Right atrium auricular region (tissue), 2 donors: ENCODE measurements around the gene PLEKHA7. TPM values are rescaled to one million over a fixed set of nuclear protein-coding genes. Genes with fewer than 3 reads are reported as not detected.
"Not testable (repeated sequence)": the region's sequence is repeated elsewhere in the genome, so short reads cannot be mapped to it uniquely, and the experiment has no call there.

Experiments
- DNase-seq: peaks from one replicate; pipeline ENCODE4 v3.0.0-alpha.2; 2019; ENCODE audit warnings: low spot score
- H3K27ac ChIP-seq, 2 donors: fragments of 200-600 bp; sonication (generic); 1 replicate in 1 of 2; 2 replicates in 1 of 2; pipeline ENCODE4 v1.5.1; 2016 to 2019
- H3K27me3 ChIP-seq, 2 donors: fragments of 200-600 bp; sonication (generic); one replicate each; pipeline versions ENCODE4 v1.5.1 to v1.6.0; 2017 to 2019
- H3K36me3 ChIP-seq: fragments of 200-600 bp; sonication (generic); one replicate; pipeline ENCODE4 v1.5.1; 2016
- H3K4me1 ChIP-seq, 2 donors: fragments of 200-600 bp; sonication (generic); one replicate each; pipeline versions ENCODE4 v1.5.1 to v1.6.0; 2017 to 2019
- H3K4me3 ChIP-seq, 2 donors: fragments of 200-600 bp; sonication (generic); 1 replicate in 1 of 2; 2 replicates in 1 of 2; pipeline ENCODE4 v1.5.1; 2017 to 2019; ENCODE audit warnings: mild to moderate bottlenecking in 1 of 2, moderate library complexity in 1 of 2
- H3K9me3 ChIP-seq, 2 donors: fragments of 200-600 bp; sonication (generic); one replicate each; pipeline ENCODE4 v1.5.1; 2019
- CTCF ChIP-seq, 2 donors: fragments of 200-600 bp; sonication (generic); IDR thresholded peaks; one replicate each; pipeline ENCODE4 v1.5.1; 2019; ENCODE audit warnings: antibody characterized with exemption in 2 of 2
- total RNA-seq, 2 donors: library from RNA; depleted of rRNA; stranded (reverse); fragments of >200 nt; gene quantifications; one replicate each; pipeline ENCODE4 v1.1.0, GENCODE V29; 2016

Gene PLEKHA7
- total RNA-seq, 2 donors from 2014 or later: 18.8 to 24.6 TPM

GRCh38 chr11:16921668-16922067, 92.5 kb downstream of the PLEKHA7 start:
- Histone ChIP-seq H3K27ac (no peak overlapping the region), H3K4me3 (no peak overlapping the region), H3K27me3 (no peaks in the 10 kb centered on the region), H3K36me3 (no peaks in the 10 kb centered on the region), H3K9me3 (no peaks in the 10 kb centered on the region), H3K4me1 (peaks cover 0 to 40% of the 10 kb centered on the region in 2 donors)
- no peak for TF ChIP-seq CTCF (IDR thresholded peaks at IDR 0.05)
- DNase-seq: no peak

- H3K4me1 ChIP-seq: peaks cover 0 to 34% of the 10 kb centered on the region in 2 donors
- no peaks in the 10 kb centered on the region for H3K36me3 ChIP-seq
- no peak overlapping the region for H3K27ac ChIP-seq
- DNase-seq: no peak
- TF ChIP-seq CTCF (IDR thresholded peaks at IDR 0.05): no peak
- no peak overlapping the region for H3K4me3 ChIP-seq
- H3K9me3 ChIP-seq: no peaks in the 10 kb centered on the region
- no peaks in the 10 kb centered on the region for H3K27me3 ChIP-seq
Measured at GRCh38 chr11:16921019-16921418, 93.2 kb downstream of the PLEKHA7 start.

GRCh38 chr11:16920559-16920958, 93.7 kb downstream of the PLEKHA7 start:
- no peaks in the 10 kb centered on the region for H3K9me3 ChIP-seq
- no peak overlapping the region for H3K27ac ChIP-seq
- TF ChIP-seq CTCF (IDR thresholded peaks at IDR 0.05): no peak
- DNase-seq: no peak
- H3K36me3 ChIP-seq: no peaks in the 10 kb centered on the region
- no peaks in the 10 kb centered on the region for H3K27me3 ChIP-seq
- no peak overlapping the region for H3K4me3 ChIP-seq
- H3K4me1 ChIP-seq: peaks cover 0 to 30% of the 10 kb centered on the region in 2 donors

GRCh38 chr11:16918543-16919182, 95.6 kb downstream of the PLEKHA7 start:
- peaks cover 0 to 13% of the 10 kb centered on the region in 2 donors for H3K4me1 ChIP-seq
- not testable (repeated sequence) for H3K36me3 ChIP-seq, H3K9me3 ChIP-seq, H3K4me3 ChIP-seq, H3K27me3 ChIP-seq, DNase-seq, H3K27ac ChIP-seq

GRCh38 chr11:16917941-16918340, 96.3 kb downstream of the PLEKHA7 start:
- peaks cover 0 to 10% of the 10 kb centered on the region in 2 donors for H3K4me1 ChIP-seq
- no peaks in the 10 kb centered on the region for H3K9me3 ChIP-seq
- no peak for DNase-seq
- H3K36me3 ChIP-seq: no peaks in the 10 kb centered on the region
- no peak overlapping the region for H3K27ac ChIP-seq
- H3K27me3 ChIP-seq: no peaks in the 10 kb centered on the region
- no peak overlapping the region for H3K4me3 ChIP-seq
- TF ChIP-seq CTCF (IDR thresholded peaks at IDR 0.05): no peak

- H3K36me3 ChIP-seq: no peaks in the 10 kb centered on the region
- no peak overlapping the region for H3K4me3 ChIP-seq
- no peak for TF ChIP-seq CTCF (IDR thresholded peaks at IDR 0.05)
- peaks cover 0 to 5% of the 10 kb centered on the region in 2 donors for H3K4me1 ChIP-seq
- H3K27ac ChIP-seq: no peak overlapping the region
- H3K27me3 ChIP-seq: no peaks in the 10 kb centered on the region
- no peaks in the 10 kb centered on the region for H3K9me3 ChIP-seq
- DNase-seq: no peak
Measured at GRCh38 chr11:16912692-16913111, 101.5 kb downstream of the PLEKHA7 start.
